HUES6 (cell line): ENCODE measurements around the gene GUCY1A2.
"Not testable (repeated sequence)": the region's sequence is repeated elsewhere in the genome, so short reads cannot be mapped to it uniquely, and the experiment has no call there.

Source experiments
- H3K27ac ChIP-seq: 2 replicates; pipeline ENCODE4 v1.7.0; 2013; ENCODE audit warnings: low read depth, mild to moderate bottlenecking, low read length, inconsistent platforms
- H3K27me3 ChIP-seq: 2 replicates; pipeline ENCODE4 v1.6.1; 2013; ENCODE audit warnings: low read length; ENCODE audit not compliant: control insufficient read depth, insufficient read depth
- H3K36me3 ChIP-seq: 2 replicates; pipeline ENCODE4 v1.6.1; 2013; ENCODE audit warnings: low read length; ENCODE audit not compliant: control insufficient read depth, insufficient read depth
- H3K4me1 ChIP-seq: 2 replicates; pipeline ENCODE4 v1.6.1; 2013; ENCODE audit warnings: low read length; ENCODE audit not compliant: control insufficient read depth, insufficient read depth
- H3K4me3 ChIP-seq: 2 replicates; pipeline ENCODE4 v1.5.1; 2013; ENCODE audit warnings: low read depth, low read length
- H3K9ac ChIP-seq: one replicate; pipeline ENCODE4 v1.6.1; 2013; ENCODE audit warnings: mild to moderate bottlenecking, low read length
- H3K9me3 ChIP-seq: 2 replicates; pipeline ENCODE4 v1.6.1; 2013; ENCODE audit warnings: low read depth, low read length; ENCODE audit not compliant: control insufficient read depth, insufficient read depth

The GUCY1A2 gene

DNA sequence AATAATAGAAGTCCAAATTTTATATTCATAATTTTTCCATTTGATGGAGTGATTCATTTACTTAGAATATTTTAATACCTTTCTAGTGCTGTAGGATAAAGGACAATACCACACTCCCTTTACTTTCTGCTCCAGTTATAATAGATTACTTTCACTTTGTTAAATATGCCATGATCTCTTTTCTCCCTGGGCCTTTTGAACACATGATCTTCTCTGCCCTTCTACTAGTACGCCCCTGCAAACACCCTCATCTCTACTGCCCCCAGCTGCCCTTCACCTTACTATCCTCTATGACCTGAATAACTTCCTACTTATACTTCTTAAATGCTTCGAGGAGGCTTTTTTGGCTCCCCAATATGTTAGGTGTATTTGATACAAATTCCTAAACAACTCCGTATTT lies 177.3 kb downstream of the GUCY1A2 start:
- H3K9me3 ChIP-seq: no peaks in the 10 kb centered on the region
- peaks cover 10% of the 10 kb centered on the region; the same call in 1 of the 2 replicates for H3K4me1 ChIP-seq
- no peaks in the 10 kb centered on the region for H3K27me3 ChIP-seq
- no peak overlapping the region for H3K4me3 ChIP-seq
- H3K36me3 ChIP-seq: no peaks in the 10 kb centered on the region
- no peak overlapping the region for H3K27ac ChIP-seq
- no peak overlapping the region for H3K9ac ChIP-seq

DNA sequence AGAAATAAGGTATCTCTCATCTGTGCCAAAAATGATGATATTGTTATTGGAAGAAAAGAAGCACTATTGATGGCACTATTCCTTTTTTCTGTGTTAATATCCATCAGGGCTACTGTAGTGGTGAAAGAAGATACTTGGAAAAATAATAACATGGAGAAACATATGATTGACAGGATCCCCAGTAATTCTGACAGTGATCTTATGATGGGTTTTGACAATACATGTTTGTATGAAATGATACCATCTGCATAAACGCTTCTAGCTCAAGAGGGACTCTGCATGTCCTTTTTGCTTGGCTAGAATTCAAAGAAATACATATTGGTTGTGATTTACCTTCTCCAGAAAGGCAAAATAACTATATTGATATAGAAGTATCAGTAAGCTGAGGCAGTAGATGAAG lies 178.1 kb downstream of the GUCY1A2 start:
- Histone ChIP-seq H3K27ac (no peak overlapping the region), H3K9ac (no peak overlapping the region), H3K4me1 (peaks cover 10% of the 10 kb centered on the region; the same call in 1 of the 2 replicates), H3K9me3 (no peaks in the 10 kb centered on the region), H3K4me3 (no peak overlapping the region), H3K36me3 (no peaks in the 10 kb centered on the region), H3K27me3 (no peaks in the 10 kb centered on the region)

DNA sequence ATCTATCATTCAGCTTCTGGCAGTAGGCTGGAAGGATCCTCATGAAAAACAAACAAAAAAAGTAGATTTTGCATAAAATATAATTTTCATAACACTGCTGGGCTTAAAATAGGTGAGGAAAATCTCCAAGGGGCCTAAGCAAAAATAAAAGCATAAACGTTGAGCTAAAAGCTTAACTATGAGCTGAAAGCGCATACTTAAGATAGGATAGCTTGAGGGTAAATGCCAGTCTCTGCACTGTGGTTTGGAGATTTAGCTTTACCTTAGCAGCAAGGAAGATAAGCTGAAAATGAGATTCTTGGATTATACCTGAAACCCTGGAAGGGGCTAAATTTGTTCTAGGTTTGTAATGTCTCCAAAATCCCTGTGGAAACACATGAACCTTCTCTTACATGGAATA lies 183.7 kb downstream of the GUCY1A2 start:
- Histone ChIP-seq H3K9ac (no peak overlapping the region), H3K27ac (no peak overlapping the region), H3K27me3 (no peaks in the 10 kb centered on the region), H3K36me3 (no peaks in the 10 kb centered on the region), H3K4me3 (no peak overlapping the region), H3K4me1 (no peaks in the 10 kb centered on the region), H3K9me3 (no peaks in the 10 kb centered on the region)

DNA sequence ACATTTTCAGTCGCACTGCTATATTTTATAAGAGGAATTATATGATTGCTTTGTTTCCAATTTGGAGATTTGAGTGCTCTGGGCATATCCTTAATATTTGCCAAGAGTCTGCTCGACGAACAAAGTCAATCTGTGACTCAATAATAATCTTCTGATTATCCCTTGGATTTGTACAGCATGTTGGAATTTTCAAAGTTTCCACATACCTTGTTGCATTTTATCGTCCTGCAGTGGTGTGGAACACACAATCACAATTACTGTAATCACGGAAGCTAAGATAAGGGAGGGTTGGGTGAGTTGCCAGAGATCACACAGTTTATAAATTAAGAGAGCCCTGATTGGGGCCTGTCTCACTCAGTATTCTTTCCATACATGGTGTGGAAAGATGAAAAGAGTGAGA lies 189.3 kb downstream of the GUCY1A2 start:
- H3K9me3 ChIP-seq: no peaks in the 10 kb centered on the region
- H3K27ac ChIP-seq: no peak overlapping the region
- H3K4me3 ChIP-seq: no peak overlapping the region

DNA sequence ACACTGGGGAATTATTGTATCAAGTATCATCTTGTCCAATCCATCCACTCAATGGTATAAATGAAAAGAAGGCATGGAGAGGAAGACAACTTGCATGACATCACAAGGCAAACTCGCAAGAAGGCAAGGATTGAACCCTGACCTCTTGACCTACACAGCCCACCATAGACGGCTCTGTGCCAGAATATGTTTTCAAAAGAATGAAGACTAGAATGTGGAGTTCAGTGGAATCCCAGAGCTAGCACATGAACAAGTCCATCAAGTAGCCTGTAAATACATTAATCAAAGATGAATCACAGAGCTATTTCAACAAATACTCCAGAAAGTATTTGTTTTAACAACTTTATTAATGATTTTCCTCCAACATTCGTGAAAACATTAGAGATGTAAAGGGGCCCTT lies 189.7 kb downstream of the GUCY1A2 start:
- no peaks in the 10 kb centered on the region for H3K36me3 ChIP-seq
- no peak overlapping the region for H3K9ac ChIP-seq
- no peaks in the 10 kb centered on the region for H3K9me3 ChIP-seq
- H3K4me1 ChIP-seq: no peaks in the 10 kb centered on the region
- H3K27me3 ChIP-seq: no peaks in the 10 kb centered on the region
- no peak overlapping the region for H3K4me3 ChIP-seq
- no peak overlapping the region for H3K27ac ChIP-seq

More for the DNA sequence above, 189.3 kb downstream of the GUCY1A2 start:
- Histone ChIP-seq H3K27me3 (no peaks in the 10 kb centered on the region), H3K4me1 (no peaks in the 10 kb centered on the region), H3K9ac (no peak overlapping the region), H3K36me3 (no peaks in the 10 kb centered on the region)

DNA sequence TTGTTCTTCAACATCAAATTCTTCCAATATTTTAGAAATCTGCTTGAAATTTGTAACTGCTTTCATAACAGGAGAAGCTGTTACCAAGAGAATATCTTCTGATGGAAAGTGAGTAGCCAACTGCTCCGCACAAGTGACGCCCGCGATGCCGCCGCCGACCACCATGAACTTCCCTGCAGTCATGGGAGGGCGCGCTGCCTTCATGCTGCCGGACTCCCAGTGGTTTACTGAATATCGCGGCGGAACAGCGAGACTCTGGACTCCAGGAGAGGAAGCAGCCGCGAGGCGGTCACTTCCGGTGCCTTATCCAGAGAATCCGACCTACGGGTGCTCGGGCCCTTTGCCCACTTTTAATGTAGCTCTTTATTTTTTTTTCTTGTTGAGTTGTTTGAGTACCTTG lies 190.6 kb downstream of the GUCY1A2 start:
- Histone ChIP-seq H3K27ac (no peak overlapping the region), H3K27me3 (no peaks in the 10 kb centered on the region), H3K9ac (no peak overlapping the region), H3K4me3 (no peak overlapping the region), H3K36me3 (no peaks in the 10 kb centered on the region), H3K4me1 (no peaks in the 10 kb centered on the region), H3K9me3 (no peaks in the 10 kb centered on the region)

DNA sequence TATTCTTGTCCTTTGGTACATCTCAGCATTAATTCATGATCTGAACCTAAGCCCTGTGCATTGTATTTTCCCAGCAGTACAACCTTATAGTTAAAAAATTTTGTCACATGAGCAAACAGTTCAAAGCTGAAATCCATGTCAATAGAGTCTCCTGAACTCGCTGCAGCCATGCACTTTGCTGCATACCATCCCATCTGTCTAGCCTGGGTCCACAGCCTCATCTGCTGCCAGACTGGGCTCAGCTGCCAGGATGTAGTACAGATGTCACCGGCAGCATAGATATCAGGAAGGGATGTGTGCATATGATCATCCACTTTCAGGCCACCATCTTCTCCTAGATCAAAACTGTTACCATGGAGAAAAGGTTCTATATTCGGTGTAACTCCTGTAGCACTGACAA lies 191.7 kb downstream of the GUCY1A2 start:
- not testable (repeated sequence) for H3K27ac ChIP-seq, H3K9me3 ChIP-seq, H3K4me3 ChIP-seq, H3K9ac ChIP-seq, H3K27me3 ChIP-seq, H3K36me3 ChIP-seq, H3K4me1 ChIP-seq

DNA sequence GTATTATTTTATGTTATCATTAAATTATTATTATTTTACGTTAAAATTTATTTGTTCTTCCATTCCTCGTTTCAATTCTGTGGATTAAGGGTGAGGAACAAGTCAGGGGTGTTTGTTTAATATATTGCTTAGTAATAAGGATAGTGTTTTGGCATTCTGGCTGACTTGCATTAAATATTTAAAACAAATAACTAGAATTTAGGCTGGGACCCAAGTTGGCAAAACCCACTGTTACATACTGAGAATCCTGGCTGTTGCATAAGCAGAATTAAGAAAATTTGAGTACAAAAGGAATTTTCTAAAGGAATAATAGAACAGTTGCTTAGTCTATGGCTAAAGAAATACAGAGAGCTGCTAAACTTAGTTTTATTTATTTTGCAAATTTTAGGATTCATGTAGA lies 196.4 kb downstream of the GUCY1A2 start:
- Histone ChIP-seq H3K9ac (no peak overlapping the region), H3K36me3 (no peaks in the 10 kb centered on the region), H3K4me3 (no peak overlapping the region), H3K27me3 (no peaks in the 10 kb centered on the region), H3K27ac (no peak overlapping the region), H3K9me3 (no peaks in the 10 kb centered on the region), H3K4me1 (no peaks in the 10 kb centered on the region)

DNA sequence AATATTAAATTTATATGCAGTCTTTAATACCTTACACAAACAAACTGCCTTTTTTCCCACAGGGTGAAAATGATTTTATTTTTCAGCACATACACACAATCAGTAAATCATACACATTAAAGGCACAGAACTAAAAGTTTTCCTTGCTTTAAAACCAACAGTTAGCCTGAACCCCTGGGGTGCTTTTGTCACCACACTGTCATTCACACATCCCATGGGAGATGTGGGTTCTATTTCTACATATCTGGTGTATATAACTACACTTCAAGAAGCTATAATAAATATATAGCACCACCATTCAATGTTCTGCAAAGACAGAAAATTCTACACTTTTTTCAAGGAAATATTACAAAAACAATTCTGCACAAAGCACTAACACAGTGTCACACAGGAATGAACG lies 197.0 kb downstream of the GUCY1A2 start:
- no peak overlapping the region for H3K4me3 ChIP-seq
- H3K9ac ChIP-seq: no peak overlapping the region
- H3K36me3 ChIP-seq: no peaks in the 10 kb centered on the region
- H3K27me3 ChIP-seq: no peaks in the 10 kb centered on the region
- no peaks in the 10 kb centered on the region for H3K4me1 ChIP-seq
- no peak overlapping the region for H3K27ac ChIP-seq
- H3K9me3 ChIP-seq: no peaks in the 10 kb centered on the region

DNA sequence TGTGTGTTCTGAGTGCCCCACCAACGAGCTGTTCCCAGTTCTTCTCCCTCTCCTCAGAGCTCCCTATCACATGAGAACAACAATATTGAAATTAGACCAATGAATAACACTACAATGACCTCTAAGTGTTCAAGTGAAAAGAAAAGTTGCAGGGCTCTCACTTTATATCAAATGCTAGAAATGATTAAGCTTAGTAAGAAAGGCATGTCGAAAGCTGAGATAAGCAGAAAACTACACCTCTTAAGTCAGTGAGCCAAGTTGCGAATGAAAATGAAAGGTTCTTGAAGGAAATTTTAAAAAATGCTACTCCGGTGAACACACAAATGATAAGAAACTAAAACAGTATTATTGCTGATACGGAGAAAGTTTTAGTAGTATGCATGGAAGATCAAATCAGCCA lies 199.8 kb downstream of the GUCY1A2 start:
- no peak overlapping the region for H3K27ac ChIP-seq
- no peaks in the 10 kb centered on the region for H3K4me1 ChIP-seq
- H3K36me3 ChIP-seq: no peaks in the 10 kb centered on the region
- H3K4me3 ChIP-seq: no peak overlapping the region
- H3K9me3 ChIP-seq: no peaks in the 10 kb centered on the region
- no peak overlapping the region for H3K9ac ChIP-seq
- H3K27me3 ChIP-seq: no peaks in the 10 kb centered on the region

DNA sequence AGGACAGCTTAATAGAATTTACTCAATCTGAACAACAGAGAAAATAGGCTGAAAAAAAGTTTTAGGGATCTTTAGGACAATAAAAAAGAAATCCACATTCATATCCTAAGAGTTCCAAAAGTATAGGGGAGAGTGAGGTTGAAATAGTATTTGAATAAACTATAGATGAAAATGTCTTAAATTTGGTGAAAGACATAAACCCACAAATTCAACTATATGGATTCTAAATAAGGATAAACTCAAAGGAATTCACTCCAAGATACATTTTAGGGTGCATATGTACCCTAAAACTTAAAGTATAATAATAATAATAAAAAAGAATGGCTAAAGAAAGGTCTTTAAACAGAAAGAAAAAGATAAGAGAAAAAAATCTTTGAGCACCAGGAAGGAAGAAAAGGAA lies 203.1 kb downstream of the GUCY1A2 start:
- H3K4me1 ChIP-seq: no peaks in the 10 kb centered on the region
- no peaks in the 10 kb centered on the region for H3K9me3 ChIP-seq
- H3K36me3 ChIP-seq: no peaks in the 10 kb centered on the region
- H3K27ac ChIP-seq: no peak overlapping the region
- H3K27me3 ChIP-seq: no peaks in the 10 kb centered on the region
- H3K9ac ChIP-seq: no peak overlapping the region
- no peak overlapping the region for H3K4me3 ChIP-seq

DNA sequence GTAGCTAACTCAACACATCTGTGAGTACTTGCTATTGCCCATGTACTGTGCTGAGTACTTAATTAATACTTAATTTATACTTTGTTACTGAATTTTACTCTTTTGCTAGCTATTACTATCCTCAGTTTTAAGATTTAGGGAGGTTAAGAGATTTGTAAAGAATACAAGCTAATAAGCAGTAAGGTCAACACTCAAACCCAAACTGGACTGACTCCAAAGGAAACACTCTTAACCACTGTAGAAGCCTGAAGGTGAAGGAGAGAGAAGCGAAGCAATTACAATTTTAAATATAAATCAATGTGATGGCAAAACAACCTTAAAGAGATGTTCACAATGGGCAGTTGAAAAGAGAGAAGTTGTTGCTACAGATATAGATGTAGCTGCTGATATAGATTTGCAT lies 204.5 kb downstream of the GUCY1A2 start:
- Histone ChIP-seq H3K27me3 (no peaks in the 10 kb centered on the region), H3K36me3 (no peaks in the 10 kb centered on the region), H3K9me3 (no peaks in the 10 kb centered on the region), H3K4me3 (no peak overlapping the region), H3K4me1 (no peaks in the 10 kb centered on the region), H3K9ac (no peak overlapping the region), H3K27ac (no peak overlapping the region)
